Pulmonary artery endothelial cell (primary cell): ENCODE results near the gene OSBP2. TPM values are rescaled to one million over a fixed set of nuclear protein-coding genes. Genes with fewer than 3 reads are reported as not detected.
"Not testable (repeated sequence)": the region's sequence is repeated elsewhere in the genome, so short reads cannot be mapped to it uniquely, and the experiment has no call there.

ENCODE experiments used
- DNase-seq: peaks from one replicate; pipeline ENCODE4 v3.0.0-alpha.2; 2011; ENCODE audit warnings: low read depth, low spot score
- total RNA-seq: library from RNA; depleted of rRNA; stranded (reverse); fragments of >200 nt; gene quantifications from 2 replicates; pipeline ENCODE4 v1.2.3, GENCODE V29; 2014

Gene OSBP2
- total RNA-seq, 1 donor from 2014 or later: 7.3 TPM

DNA sequence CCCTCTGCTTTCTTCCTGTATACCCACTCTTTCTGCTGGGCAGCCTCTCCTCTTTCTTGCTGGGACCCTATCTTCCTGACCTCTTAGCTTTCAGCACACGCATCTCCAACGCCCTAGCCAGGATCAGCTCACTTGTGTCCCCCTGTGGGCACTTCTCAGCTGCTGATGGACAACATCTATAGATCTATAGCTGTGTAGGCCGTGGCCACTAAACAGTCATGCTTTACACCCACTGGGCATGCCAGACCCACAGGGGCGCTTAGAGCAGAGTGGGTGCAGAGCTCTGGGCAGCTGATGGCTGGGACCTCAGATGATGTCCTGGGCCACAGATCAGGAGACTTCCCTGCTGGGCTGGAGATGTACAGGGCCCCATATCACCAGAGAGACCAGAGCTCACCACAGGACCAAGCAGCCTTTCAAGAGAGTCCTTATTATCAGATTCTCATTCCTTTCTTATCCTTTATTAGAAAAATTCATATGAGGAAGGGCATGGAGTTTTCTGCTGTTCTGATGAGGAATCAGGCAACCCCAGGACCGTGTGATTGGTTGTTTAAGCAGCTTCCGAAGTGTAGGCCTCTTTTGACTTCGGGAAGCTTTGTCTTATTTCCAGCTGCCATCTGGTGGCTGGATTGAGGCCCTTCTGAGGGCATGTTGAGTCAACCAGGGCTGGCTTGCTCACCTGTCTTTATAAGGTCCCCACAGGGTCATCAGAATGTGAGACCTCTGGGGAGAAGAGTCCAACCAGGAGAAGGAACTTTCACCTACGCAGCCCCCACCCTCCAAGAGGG, 60.5 kb downstream of the OSBP2 start:
- peak; percentile 55 for DNase-seq

DNA sequence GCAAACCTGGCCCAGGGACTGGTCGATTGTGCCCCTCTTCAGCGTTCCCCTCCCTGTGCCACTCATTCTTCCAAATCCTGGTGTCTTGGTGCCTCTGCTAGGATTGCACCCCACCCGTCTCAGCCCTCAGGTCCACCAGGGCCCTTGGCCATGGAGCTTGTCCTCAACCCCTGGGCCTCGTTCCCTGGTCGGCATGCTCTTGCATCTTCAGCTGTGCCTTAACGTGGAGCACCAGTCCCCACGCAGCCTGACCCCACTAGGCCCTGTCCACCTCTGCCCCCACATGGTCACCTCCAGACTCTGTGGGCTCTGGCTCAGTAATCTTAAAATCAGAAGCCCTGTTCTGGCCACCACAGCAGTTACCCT, 61.1 kb downstream of the OSBP2 start:
- no peak for DNase-seq

DNA sequence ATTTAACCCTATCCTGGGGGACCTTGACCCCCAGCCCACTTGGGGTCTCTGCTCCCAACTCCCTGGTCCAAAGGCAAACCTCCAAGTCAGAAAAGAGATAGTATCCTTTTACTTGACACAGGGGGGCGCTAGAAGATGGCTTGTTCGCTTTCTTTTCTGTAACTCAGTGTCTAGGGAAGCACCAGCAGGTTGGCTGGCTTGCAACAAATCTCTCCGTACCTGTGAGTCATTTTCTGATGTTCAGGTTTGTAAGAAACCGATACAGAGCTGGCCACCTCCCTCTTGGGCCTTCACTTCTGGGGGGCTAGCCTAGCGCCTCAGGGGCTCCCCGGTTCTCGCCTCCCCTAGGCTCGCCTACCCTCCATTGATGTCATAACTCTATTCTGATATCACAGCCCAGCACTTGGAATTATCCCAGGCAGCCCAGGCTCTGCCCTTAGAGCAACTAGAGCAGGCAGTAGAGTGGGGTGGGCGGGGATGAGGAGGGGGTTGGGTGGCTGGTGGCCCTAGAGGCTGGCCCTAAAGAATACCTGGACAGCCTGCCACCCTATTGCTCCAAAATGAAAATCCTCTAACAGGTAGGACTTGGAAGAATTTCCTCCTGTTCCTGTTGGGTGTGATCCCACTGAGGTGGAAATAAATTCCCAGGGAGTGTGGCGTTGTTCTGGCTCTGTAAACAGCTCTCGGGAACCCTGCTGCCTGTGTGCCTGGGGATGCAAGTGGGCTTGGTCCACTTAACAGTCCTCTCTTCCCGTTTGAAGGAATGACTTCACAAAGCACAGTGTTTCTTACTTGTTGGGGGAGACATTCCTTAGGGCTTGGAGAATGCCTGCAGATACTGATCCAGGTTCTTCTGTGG, 69.4 kb downstream of the OSBP2 start:
- peak; percentile 50 for DNase-seq

DNA sequence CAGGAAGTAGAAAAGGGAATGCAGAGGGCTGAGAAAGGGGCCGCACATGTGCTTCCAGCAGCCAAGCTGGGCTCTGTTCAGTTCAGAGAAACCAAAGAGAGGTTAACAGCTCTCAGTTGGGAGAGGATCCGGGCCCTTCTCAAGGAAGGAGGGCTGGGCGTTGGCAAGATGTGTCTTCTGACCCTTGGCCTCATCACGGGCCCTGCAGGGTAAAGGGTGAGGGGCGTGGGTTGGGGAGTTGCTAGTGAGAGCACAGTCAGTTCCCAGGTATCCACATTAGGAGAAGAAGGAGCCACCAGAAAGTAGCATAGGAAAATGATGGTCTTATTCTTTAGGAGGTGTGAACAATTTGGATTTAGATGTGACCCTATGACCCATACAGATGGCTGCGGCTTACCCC, 73.0 kb downstream of the OSBP2 start:
- no peak for DNase-seq

DNA sequence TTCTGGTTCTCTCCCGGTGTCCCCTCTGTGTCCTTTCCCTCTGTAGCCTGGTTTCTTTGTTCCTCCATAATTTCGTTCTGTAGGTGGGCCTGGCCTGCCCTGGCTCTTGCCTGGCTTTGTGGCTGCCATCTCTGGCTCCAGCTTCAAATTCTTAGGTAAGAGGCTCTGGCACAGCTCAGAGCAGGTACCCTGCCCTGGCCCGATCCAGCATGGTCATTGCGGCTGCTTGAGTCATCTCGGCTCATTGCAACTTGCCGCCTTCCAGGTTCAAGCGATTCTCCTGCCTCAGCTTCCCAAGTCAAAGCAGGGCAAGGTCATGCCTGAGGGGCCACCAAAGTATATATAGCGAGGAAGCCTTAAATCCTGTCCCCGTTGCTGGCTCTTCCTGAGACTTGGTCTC, 76.0 kb downstream of the OSBP2 start:
- no peak for DNase-seq

DNA sequence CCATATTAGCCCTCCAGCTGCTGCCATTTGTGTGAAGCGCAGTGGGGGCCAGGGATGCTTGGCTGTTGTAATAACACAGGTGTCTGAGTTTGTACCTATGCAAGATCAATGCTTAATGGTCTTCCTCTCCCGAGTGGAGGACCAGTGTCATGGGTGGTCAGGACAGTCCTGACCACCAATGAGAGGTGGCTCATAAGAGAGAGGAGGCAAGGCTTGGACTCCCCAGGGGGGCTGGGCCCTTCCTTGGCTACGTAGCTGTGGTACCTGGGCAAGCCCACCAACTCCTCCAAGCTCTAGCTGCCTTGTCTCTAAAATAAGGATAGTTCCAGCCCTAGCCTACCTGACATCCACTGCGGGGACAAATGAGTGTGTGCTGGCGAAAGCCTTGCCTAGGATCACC, 79.2 kb downstream of the OSBP2 start:
- no peak for DNase-seq

DNA sequence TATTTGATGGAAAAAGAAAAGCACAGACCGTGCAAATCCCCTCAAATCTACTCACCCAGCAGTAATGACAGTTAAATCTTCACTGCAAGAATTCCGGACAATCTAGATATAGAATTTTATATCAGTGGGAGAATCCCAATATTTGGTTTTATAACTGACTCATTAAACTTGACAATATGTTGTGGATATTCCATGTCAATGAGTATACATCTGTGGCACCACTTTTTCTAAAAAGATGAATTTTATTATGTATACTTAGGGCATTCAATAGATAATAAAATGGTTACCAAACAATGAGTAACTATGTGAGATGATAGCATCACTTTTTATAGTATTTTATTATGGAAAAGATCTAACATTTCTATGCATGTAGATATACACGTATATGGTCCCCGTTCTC, 79.9 kb downstream of the OSBP2 start:
- DNase-seq: no peak

DNA sequence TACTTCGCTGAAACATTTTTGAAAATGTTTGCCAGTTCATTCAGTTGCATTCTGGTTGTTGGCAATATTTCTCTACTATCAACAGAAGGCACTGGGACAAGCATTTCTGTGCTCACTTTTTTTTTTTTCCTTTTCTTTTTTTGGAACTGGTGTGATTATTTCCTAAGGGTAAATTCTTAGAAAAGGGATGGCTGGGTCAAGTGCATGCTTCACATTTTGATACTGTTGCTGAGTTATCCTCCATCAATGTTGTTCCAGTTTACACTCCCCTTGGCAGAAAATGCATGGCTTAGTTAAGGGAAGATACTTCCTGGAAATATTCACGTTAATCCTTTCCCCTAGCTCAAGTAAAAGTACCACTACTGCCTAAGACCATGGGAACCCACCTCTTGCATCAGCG, 81.8 kb downstream of the OSBP2 start:
- DNase-seq: no peak

DNA sequence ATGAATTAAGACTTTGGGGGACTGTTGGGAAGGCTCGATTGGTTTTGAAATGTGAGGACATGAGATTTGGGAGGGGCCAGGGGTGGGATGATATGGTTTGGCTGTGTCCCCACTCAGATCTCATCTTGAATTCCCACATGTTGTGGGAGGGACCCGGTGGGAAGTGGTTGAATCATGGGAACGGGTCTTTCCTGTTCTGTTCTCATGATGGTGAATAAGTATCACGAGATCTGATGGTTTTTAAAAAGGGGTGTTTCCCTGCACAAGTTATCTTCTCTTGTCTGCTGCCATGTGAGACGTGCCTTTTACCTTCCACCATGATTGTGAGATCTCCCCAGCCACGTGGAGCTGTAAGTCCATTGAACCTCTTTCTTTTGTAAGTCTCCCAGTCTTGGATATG, 82.5 kb downstream of the OSBP2 start:
- not testable (repeated sequence) for DNase-seq

DNA sequence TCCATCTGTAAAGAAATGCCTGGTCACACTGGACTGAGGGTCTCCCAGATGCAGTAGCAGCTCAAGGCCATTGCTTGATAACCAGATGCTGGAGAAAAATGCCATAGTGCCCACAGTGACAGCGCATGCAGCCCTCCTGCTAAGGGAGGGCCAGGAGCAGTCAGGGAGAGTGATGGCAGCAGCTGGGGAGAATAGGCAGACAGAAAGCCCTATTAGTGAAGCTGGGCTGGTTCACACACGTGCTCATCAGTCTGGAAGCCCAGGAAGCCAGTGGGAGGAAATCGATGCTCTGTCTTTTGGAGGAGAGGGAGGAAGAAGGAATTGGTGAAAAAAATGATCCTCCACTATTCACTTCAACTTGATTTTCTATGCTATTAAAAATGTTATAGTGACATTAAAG, 82.9 kb downstream of the OSBP2 start:
- DNase-seq: no peak

DNA sequence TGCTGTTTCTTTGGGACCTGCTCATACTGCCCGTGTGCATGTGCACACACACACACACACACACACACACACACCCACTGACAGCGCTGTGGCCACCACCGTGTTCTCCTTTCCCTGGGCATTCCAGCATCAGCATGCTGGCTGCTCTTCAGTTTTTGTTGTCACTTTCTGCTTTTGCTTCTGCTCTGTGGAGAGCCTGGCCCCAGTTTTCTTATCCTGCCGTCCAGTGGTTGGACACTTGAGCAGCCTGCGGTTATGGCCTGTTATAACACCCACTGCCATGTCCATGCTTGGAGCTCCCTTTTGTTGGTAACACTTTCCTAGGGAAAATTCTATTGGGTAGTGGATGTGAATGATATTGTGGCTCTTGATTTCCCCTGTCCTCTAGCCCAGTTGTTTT, 83.6 kb downstream of the OSBP2 start:
- DNase-seq: no peak

DNA sequence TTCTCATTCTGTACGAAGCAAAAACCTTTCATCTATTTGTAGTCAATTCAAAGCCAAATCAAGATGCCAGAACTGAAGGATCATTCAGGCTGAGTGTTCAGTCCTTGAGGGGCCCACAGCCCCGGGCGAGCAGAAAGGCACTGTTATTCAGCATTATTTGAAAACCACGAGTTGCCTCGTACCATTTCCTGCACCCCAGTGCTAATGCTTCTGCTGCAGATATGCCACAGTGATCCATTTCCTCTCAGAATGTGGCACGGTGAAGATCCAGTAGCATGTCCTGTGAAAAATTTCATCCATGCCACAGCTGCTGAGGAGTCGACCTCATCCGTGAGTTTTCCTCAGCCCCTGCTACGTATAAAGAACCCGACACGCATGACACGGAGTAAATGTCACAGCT, 85.4 kb downstream of the OSBP2 start:
- DNase-seq: no peak

DNA sequence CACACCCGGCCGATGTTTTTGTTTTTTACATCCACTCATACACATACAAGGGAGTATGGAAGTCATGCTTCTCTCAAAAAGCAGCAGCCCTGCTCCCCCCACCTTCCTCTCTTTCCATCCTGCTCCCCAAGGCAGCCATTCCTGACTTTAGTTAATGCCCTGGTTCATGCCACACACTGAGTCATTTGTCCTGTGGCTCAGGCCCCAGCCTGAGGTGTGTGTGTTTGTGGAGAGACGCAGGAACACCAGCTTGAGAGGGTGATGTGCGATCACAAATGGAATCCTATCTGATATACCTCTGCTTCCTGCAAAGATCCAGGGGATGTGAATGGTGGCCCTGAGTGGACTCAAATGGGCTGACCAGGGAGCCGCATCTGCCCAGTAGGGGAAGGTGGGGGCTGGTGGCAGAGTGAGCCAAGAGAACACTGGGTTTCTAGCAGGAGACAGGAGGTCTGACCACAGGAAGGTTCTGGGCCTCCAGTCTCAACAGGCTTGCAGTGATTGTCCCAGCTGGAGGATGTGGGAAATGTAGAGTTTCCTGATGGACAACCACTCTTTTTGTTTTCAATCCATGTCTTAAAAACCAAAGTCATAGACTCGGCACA, 86.7 kb downstream of the OSBP2 start:
- no peak for DNase-seq

DNA sequence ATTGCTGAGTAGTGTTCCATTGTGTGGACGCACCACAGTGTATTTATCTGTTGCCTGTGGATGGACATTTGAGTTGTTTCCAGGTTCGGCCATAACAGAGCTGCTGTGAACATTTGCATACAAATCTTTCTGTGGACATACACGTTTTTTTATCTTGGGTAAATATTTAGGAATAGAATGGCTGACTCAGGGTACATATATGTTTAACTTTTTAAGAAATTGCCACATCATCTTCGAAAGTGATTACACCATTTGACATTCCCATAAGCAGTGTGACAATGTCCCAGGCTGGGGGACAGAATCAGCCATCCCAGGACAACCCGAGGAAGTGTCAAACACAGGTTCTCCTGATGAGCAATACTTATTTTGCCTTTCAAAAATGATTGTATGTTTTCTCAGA, 87.9 kb downstream of the OSBP2 start:
- DNase-seq: no peak

DNA sequence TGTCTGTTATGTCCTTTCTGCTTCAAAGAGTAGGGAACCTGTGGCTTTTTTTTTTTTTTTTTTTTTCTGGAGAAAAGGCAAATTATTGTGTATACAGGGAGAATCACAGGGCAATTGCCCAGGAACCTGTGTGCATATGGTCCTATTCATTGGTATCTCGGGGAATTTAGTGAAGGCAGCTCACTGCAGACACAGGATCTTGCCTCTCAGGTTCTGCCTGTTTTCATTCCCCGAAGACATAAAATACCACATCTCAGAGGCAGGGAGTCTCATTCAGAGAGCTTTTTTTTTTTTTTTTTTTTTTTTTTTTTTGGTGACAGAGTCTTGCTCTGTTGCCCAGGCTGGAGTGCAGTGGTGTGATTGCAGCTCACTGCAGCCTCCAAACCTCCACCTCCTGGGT, 88.3 kb downstream of the OSBP2 start:
- no peak for DNase-seq

DNA sequence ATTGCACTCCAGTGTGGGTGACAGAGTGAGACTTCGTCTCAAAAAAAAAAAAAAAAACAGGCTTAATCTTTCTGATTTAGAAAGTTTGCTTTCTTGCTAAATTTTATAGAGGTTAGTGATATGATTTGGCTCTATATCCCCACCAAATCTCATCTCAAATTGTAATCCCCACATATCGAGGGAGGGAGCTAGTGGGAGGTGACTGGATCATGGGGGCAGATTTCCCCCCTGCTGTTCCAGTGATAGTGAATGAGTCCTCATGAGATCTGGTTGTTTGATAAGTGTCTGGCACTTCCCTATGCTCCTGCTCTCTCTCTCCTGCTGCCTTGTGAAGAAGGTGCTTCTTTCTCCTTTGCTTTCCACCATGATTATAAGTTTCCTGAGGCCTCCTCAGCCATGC, 90.9 kb downstream of the OSBP2 start:
- DNase-seq: no peak

DNA sequence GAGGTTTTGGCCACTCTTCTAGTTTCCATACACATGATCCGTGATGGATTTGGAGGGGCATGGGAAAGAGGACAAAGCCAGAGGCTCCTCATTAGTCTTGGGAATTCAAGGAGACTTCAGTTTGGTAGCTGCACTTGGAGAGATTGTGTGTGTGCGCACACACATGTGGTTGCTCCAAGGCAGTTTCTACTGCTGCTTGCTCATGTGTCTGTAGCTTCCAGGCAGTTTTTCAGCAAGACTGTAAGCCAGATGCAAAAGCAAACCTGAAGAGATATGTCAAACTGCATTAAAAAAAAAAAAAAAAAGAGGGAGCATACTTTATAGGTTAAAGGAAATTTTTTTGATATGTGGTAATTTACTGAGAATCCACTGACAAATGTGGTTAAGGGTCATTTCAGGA, 95.7 kb downstream of the OSBP2 start:
- no peak for DNase-seq

DNA sequence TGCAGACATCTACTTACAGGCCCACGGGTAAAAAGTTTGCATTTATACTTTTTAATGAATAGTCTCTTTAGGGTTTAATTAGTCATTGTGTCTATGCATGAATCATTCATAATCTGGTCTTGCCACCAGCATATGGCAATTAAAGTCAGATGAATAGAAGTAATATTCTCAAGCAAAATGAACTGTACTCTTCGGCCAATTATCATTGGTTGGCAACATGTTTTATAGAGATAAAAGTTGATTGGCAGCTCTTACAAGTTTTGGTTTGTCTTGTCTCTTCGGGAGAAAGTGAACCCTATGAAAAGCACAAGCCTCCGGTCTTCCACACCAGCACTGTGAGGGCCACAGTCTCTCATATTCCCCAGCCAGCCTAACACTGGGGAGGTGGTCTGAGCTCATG, 97.8 kb downstream of the OSBP2 start:
- no peak for DNase-seq

DNA sequence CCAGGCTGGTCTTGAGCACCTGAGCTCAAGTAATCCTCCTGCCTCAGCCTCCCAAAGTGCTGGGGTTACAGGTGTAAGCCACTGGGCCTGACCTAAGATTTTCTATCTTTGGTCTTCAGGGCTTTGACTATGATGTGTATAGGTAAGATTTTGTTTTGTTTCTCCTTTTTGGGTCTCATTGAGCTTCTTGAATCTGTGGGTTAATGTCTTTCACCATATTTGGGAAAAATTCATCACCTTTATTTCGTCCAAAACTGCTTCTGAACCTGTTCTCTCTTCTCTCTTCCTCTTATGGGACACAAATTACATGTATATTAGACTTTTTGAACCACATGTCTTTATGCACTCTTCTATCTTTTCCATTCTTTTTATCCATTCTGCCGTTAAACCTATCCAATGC, 100.4 kb downstream of the OSBP2 start:
- no peak for DNase-seq

DNA sequence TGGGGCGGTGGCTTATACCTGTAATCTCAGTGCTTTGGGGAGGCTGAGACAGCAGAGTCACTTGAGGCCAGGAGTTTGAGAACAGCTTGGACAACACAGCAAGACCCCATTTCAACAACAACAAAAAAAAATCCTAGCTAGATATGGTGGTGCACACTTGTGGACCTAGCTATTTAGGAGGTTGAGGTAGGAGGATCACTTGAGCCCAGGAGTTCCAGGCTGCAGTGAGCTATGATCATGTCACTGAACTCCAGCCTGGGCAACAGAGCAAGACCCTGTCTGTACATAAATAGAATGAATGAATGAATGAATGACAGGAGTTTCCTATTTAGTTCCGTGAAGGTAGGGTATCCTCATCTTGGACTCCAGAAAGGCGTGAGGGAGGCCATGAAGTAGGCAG, 107.0 kb downstream of the OSBP2 start:
- no peak for DNase-seq

DNA sequence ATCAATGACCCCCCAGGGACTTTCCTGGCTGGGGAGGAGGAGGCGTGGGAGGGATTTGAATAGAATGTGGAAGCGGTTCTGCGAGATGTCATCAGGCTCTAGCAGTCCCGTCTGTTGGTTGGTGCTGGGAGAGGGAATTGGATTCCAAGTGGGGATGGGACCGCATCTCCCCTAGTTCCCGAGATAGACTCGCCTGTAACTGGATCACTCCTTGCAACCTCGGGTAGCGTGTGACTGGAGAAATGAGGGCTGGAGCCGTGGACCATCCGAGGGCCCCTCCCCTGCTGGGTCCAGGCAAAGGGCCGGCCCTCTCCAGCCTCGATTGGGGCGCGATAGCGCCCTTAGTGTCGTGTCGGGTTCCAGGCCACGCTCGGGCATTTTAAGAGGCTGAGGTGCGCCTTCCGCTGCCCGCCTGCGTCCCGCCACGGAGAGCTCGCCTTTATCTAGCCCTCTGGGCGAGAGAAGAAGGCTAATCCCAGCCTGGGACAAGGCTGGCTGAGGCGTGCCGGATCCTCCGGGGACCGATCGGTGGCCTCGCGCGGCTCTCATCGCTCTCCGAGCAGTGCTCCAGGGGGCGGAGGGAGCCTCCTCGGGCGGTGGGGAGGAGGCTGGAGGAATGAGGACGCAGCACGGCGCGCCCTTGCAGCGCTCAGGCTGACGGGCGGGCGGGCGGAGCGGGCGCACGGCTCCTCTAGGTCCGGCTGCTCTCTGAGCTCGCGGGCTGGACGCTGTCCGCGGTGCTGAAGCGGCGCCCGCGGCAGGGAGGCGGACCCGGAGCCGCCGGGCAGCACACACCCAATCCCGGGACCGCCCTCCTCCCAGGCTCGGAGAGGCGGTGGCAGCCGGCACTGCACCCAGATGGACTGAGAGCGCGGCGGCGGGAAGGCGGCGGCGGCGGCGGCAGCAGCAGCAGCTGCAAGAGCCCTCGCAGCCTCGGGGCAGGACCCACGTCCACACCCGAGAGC, 107.8 kb downstream of the OSBP2 start:
- DNase-seq: peak; percentile 73
